ENCODE measurements around the gene TERF2IP. TPM values are rescaled to one million over a fixed set of nuclear protein-coding genes. Genes with fewer than 3 reads are reported as not detected.

Gene TERF2IP
- total and polyA plus RNA-seq, 2 donors from 2014 or later, result 58.0 to 72.8 TPM

- H3K9me3 ChIP-seq (ENCODE audit: control insufficient read depth in 2 of 3, insufficient read depth in 1 of 3, low read length in 3 of 3), result no peaks in the 10 kb centered on the region
- FAIRE-seq, result no peak
- intact Hi-C loops (cut with DNase I), result no loop called here
- H3K27me3 ChIP-seq (ENCODE audit: control insufficient read depth, insufficient read depth, low read length), result no peaks in the 10 kb centered on the region
- no peak overlapping the region for H3K27ac ChIP-seq (ENCODE audit: low read depth in 2 of 2, low read length in 2 of 2)
- no peak overlapping the region for H3K9ac ChIP-seq (ENCODE audit: low read length in 3 of 3)
- no peak for DNase-seq
- no peak overlapping the region for H3K4me3 ChIP-seq (ENCODE audit: low read length in 3 of 3)
- H3K36me3 ChIP-seq (ENCODE audit: control insufficient read depth in 2 of 3, insufficient read depth in 3 of 3, low read length in 3 of 3), result peaks cover 12 to 39% (median 21%) of the 10 kb centered on the region in 3 donors
- no peak for TF ChIP-seq CTCF (IDR thresholded peaks at IDR 0.05; ENCODE audit: borderline replicate concordance, extremely low read depth, insufficient read depth)
- H3K4me1 ChIP-seq (ENCODE audit: control insufficient read depth in 2 of 3, insufficient read depth in 2 of 3, low read depth in 1 of 3, low read length in 3 of 3), result no peaks in the 10 kb centered on the region
Observed at GRCh38 chr16:75603241-75603640, 44.3 kb upstream of the TERF2IP start.

- H3K4me1 ChIP-seq (ENCODE audit: control insufficient read depth in 2 of 3, insufficient read depth in 2 of 3, low read depth in 1 of 3, low read length in 3 of 3), result no peaks in the 10 kb centered on the region
- no peak overlapping the region for H3K9ac ChIP-seq (ENCODE audit: low read length in 3 of 3)
- DNase-seq (no peak), FAIRE-seq (no peak)
- no peak for TF ChIP-seq CTCF (IDR thresholded peaks at IDR 0.05; ENCODE audit: borderline replicate concordance, extremely low read depth, insufficient read depth)
- H3K27me3 ChIP-seq (ENCODE audit: control insufficient read depth, insufficient read depth, low read length), result no peaks in the 10 kb centered on the region
- H3K4me3 ChIP-seq (ENCODE audit: low read length in 3 of 3), result no peak overlapping the region
- H3K36me3 ChIP-seq (ENCODE audit: control insufficient read depth in 2 of 3, insufficient read depth in 3 of 3, low read length in 3 of 3), result peaks cover 15 to 45% (median 24%) of the 10 kb centered on the region in 3 donors
- no peak overlapping the region for H3K27ac ChIP-seq (ENCODE audit: low read depth in 2 of 2, low read length in 2 of 2)
- intact Hi-C loops (cut with DNase I), result no loop called here
- no peaks in the 10 kb centered on the region for H3K9me3 ChIP-seq (ENCODE audit: control insufficient read depth in 2 of 3, insufficient read depth in 1 of 3, low read length in 3 of 3)
Observed at GRCh38 chr16:75606507-75606906, 41.1 kb upstream of the TERF2IP start.

GRCh38 chr16:75614066-75614897 lies 33.3 kb upstream of the TERF2IP start:
- Histone ChIP-seq H3K27ac (ENCODE audit: low read depth in 2 of 2, low read length in 2 of 2) (no peak overlapping the region), H3K9me3 (ENCODE audit: control insufficient read depth in 2 of 3, insufficient read depth in 1 of 3, low read length in 3 of 3) (no peaks in the 10 kb centered on the region), H3K4me3 (ENCODE audit: low read length in 3 of 3) (no peak overlapping the region), H3K4me1 (ENCODE audit: control insufficient read depth in 2 of 3, insufficient read depth in 2 of 3, low read depth in 1 of 3, low read length in 3 of 3) (no peaks in the 10 kb centered on the region), H3K27me3 (ENCODE audit: control insufficient read depth, insufficient read depth, low read length) (no peaks in the 10 kb centered on the region), H3K9ac (ENCODE audit: low read length in 3 of 3) (no peak overlapping the region), H3K36me3 (ENCODE audit: control insufficient read depth in 2 of 3, insufficient read depth in 3 of 3, low read length in 3 of 3) (peaks cover 11 to 36% (median 19%) of the 10 kb centered on the region in 3 donors)
- TF ChIP-seq CTCF (IDR thresholded peaks at IDR 0.05; ENCODE audit: borderline replicate concordance, extremely low read depth, insufficient read depth), result no peak
- FAIRE-seq, result no peak
- no peak for DNase-seq
- intact Hi-C loops (cut with DNase I), result no loop called here

Measured in kidney (tissue), 14 donors.